DOHH2 (cell line): ENCODE measurements around the gene LRRC74B.
"Not testable (repeated sequence)": the region's sequence is repeated elsewhere in the genome, so short reads cannot be mapped to it uniquely, and the experiment has no call there.

Experiments
- EZH2phosphoT487 ChIP-seq: fragments of 200-600 bp; sonication (generic); IDR thresholded peaks from 2 replicates; pipeline ENCODE4 v1.6.1; 2017; ENCODE audit warnings: borderline replicate concordance, mild to moderate bottlenecking, antibody characterized with exemption, low read length, moderate library complexity, mixed read lengths
- TF ChIP-seq, protein P1 (sequence below): fragments of 200-600 bp; sonication (generic); IDR thresholded peaks from one replicate; pipeline ENCODE4 v1.5.1; 2014; ENCODE audit warnings: antibody characterized with exemption, mild to moderate bottlenecking, low read depth, low read length; ENCODE audit not compliant: poor library complexity, severe bottlenecking

GRCh38 chr22:21093555-21094137 lies 47.9 kb downstream of the LRRC74B start:
- TF ChIP-seq, protein P1, sequence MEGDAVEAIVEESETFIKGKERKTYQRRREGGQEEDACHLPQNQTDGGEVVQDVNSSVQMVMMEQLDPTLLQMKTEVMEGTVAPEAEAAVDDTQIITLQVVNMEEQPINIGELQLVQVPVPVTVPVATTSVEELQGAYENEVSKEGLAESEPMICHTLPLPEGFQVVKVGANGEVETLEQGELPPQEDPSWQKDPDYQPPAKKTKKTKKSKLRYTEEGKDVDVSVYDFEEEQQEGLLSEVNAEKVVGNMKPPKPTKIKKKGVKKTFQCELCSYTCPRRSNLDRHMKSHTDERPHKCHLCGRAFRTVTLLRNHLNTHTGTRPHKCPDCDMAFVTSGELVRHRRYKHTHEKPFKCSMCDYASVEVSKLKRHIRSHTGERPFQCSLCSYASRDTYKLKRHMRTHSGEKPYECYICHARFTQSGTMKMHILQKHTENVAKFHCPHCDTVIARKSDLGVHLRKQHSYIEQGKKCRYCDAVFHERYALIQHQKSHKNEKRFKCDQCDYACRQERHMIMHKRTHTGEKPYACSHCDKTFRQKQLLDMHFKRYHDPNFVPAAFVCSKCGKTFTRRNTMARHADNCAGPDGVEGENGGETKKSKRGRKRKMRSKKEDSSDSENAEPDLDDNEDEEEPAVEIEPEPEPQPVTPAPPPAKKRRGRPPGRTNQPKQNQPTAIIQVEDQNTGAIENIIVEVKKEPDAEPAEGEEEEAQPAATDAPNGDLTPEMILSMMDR, result not testable (repeated sequence)
- TF ChIP-seq EZH2phosphoT487, result not testable (repeated sequence)
